Fibroblast of peridontal ligament (primary cell): ENCODE data around the gene GRID1.

Experiments used
- DNase-seq: peaks from one replicate; pipeline ENCODE4 v3.0.0-alpha.2; 2010; ENCODE audit errors: extremely low read depth

Gene GRID1

GRCh38 chr10:86063341-86063740, 303.3 kb downstream of the GRID1 start:
- DNase-seq: no peak

GRCh38 chr10:86062647-86063145, 303.9 kb downstream of the GRID1 start:
- DNase-seq: no peak

GRCh38 chr10:86062198-86062550, 304.4 kb downstream of the GRID1 start:
- DNase-seq: no peak

- DNase-seq: no peak
These were observed 305.1 kb downstream of the GRID1 start for GRCh38 chr10:86061278-86062197.

GRCh38 chr10:86060386-86061277, 306.0 kb downstream of the GRID1 start:
- no peak for DNase-seq

GRCh38 chr10:86059892-86060291, 306.7 kb downstream of the GRID1 start:
- DNase-seq: no peak

- no peak for DNase-seq
These were observed 307.6 kb downstream of the GRID1 start for GRCh38 chr10:86058964-86059363.

- DNase-seq: no peak
These were observed 308.9 kb downstream of the GRID1 start for GRCh38 chr10:86057708-86058107.

- no peak for DNase-seq
These were observed 309.9 kb downstream of the GRID1 start for GRCh38 chr10:86056672-86057071.

GRCh38 chr10:86055928-86056327, 310.7 kb downstream of the GRID1 start:
- DNase-seq: no peak

GRCh38 chr10:86053675-86054074, 312.9 kb downstream of the GRID1 start:
- no peak for DNase-seq

GRCh38 chr10:86051586-86051985, 315.0 kb downstream of the GRID1 start:
- DNase-seq: no peak

GRCh38 chr10:86049442-86049841, 317.2 kb downstream of the GRID1 start:
- DNase-seq: no peak

GRCh38 chr10:86048973-86049372, 317.6 kb downstream of the GRID1 start:
- DNase-seq: no peak

GRCh38 chr10:86048571-86048970, 318.0 kb downstream of the GRID1 start:
- no peak for DNase-seq

- no peak for DNase-seq
These were observed 319.0 kb downstream of the GRID1 start for GRCh38 chr10:86047588-86047987.

- no peak for DNase-seq
These were observed 319.6 kb downstream of the GRID1 start for GRCh38 chr10:86046845-86047460.

- DNase-seq: no peak
These were observed 320.7 kb downstream of the GRID1 start for GRCh38 chr10:86045896-86046295.

- no peak for DNase-seq
These were observed 322.6 kb downstream of the GRID1 start for GRCh38 chr10:86044029-86044428.

- DNase-seq: no peak
These were observed 323.4 kb downstream of the GRID1 start for GRCh38 chr10:86043236-86043635.

- DNase-seq: no peak
These were observed 324.4 kb downstream of the GRID1 start for GRCh38 chr10:86042161-86042560.

GRCh38 chr10:86041116-86041515, 325.5 kb downstream of the GRID1 start:
- DNase-seq: no peak
